ENCODE results near the gene RTN4RL1. TPM values are rescaled to one million over a fixed set of nuclear protein-coding genes. Genes with fewer than 3 reads are reported as not detected.

RTN4RL1 gene, protein sequence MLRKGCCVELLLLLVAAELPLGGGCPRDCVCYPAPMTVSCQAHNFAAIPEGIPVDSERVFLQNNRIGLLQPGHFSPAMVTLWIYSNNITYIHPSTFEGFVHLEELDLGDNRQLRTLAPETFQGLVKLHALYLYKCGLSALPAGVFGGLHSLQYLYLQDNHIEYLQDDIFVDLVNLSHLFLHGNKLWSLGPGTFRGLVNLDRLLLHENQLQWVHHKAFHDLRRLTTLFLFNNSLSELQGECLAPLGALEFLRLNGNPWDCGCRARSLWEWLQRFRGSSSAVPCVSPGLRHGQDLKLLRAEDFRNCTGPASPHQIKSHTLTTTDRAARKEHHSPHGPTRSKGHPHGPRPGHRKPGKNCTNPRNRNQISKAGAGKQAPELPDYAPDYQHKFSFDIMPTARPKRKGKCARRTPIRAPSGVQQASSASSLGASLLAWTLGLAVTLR
- total RNA-seq (ENCODE audit: insufficient read depth, low replicate concordance), result not detected

GRCh38 chr17:2025220-2025621, at the start of gene RTN4RL1:
TSS of gene RTN4RL1 (minus strand) at chr17:2025334. CDS start at chr17:2024865, 469 bp downstream.
- DNase-seq (ENCODE audit: low spot score), result peak; percentile 70

DNA sequence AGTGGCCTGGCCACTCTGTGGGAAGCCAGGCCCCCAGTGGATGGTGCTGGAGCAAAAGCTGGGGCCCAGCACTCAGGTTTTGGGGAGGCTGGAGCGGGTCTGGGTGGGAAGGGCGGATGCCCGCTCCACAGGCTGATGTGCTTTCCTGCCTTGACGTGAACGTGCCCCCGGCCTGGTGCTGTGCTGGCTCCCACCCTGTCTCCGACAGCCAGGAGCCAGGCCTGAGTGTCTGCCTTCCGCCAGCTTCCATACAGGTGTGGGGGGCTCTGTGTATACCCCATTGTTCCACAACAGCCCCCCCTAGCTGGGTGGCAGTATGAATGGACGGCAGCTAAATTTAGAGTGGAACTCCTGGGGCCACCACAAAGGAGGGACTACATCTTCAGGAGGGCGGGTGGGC, 49.8 kb upstream of the RTN4RL1 start:
- no peak for DNase-seq (ENCODE audit: low spot score)

GRCh38 chr17:2071455-2072281, 46.5 kb upstream of the RTN4RL1 start:
- no peak for DNase-seq (ENCODE audit: low spot score)

DNA sequence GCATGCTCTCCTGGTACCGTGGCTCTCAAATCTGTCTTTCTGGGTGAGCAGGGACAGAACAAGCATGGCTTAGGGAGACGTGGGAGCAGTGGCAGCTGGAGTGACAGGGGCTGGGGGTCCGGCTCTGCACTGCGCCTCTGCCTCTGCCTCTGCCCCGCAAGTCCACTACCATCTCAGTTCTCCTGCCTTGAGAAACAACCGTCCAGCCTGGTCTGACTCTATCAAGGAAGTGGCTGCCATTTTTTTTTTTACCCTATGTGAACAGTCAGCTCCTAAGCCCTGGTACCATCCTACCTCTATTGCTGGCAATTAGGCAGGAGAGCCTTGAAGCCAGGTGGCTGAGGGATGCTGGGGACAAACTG, 45.9 kb upstream of the RTN4RL1 start:
- no peak for DNase-seq (ENCODE audit: low spot score)

DNA sequence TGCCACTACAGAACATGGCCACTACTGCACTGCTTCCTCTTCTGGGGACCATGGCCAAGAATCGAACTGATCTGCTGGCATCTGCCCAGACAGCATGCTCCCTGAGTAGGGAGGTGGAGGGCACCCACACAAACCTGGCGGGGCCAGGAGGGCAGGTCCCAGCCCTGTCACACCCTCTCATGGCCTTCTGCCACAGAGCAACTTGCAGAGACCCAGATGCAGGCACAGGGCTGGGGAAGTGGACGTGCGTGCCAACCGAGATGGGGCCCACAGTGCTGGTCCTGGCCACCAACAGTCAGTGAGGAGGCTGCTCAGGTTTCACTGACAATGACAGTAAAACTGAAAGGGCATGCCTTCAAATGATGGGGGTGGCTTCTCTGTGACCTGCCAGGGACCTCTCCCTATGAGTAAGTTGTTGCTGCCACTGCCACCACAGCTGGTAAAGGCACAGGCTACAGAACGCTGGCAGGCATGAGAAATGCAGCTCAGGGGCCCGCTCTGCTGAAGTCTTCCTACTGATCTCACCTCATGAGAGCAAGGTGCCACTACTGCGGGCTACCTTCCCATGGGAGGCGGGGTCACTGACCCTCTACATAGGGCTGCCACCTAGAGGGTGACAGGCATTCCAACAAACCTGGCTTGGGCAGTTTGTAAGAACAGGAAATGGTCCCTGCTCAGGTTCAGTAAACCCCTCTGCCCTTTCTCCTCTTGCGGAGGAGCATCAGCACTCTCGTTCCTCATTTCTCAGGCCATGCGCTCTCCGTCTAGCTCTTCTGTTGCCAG, 45.3 kb upstream of the RTN4RL1 start:
- no peak for DNase-seq (ENCODE audit: low spot score)

- peak; percentile 93 for DNase-seq (ENCODE audit: low spot score)
Observed at GRCh38 chr17:2068519-2069051, 43.5 kb upstream of the RTN4RL1 start.

DNA sequence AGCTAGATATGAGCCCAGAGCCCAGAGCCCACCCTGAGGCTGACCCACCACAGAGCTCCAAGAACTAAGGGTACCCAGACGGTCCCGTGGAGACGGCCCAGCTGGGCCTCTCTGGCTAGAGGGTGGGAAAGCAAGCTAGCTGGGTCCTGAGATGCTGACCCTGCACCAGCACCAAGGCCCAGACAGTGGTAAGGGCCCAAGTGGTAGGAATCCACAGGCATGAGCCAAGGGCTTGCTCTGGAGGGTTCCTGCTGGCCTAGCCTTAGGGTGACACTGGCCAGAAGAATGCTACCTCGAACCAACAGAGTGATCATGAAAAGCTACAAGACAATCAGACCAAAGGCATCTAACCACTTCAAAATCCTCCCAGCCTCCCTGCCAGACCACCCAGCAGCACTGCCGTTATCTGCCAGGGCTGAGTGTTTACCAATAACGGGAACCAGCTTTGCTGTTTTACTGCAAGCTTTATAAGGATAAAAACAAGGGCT, 42.9 kb upstream of the RTN4RL1 start:
- no peak for DNase-seq (ENCODE audit: low spot score)

DNA sequence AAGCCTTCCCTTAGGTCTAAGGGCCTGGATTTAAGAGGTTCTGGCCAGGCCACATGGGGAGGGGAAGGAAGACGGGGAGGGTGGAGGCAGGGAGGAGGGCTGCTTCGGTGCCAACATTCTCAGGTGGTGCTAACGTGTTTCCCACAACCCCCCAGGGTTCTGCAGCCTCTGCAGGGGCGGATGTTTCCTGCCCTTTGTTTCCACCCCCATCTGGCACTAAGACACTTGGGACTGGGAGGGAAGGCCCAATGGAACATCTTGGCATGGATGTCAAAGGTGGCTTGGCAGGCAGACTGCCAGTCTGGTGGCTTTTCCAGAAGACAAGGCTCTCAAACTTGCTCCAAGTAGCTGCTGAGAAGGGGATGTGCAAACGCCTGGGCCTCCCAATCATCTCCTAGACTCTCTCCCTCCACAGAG, 42.5 kb upstream of the RTN4RL1 start:
- DNase-seq (ENCODE audit: low spot score), result no peak

DNA sequence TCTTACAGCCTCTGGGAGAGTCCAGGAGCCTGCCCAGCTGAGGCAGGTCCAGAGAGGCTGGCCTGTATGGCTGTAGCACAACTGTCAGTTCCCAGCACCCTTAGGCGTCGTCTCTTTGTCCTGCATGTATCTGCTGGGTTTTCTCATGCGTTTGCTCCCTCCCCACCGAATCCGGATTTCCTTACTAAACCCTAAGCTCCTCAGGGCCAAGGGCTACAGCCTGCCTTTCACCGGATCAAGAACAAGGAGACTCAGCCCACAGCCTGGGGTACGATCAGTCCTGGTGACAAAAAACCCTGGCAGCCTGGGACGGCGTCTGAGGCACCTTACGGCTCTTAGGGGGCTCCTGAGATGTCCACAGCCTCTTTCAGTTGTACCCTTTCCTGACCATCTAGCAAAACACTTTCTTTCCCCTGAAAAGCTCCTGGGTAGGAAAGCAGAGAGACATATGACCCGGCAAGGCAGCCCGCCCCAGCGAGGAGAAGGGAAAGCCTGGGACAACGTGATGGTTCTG, 42.0 kb upstream of the RTN4RL1 start:
- DNase-seq (ENCODE audit: low spot score), result no peak

- DNase-seq (ENCODE audit: low spot score), result no peak
Observed at GRCh38 chr17:2065949-2066400, 40.8 kb upstream of the RTN4RL1 start.

DNA sequence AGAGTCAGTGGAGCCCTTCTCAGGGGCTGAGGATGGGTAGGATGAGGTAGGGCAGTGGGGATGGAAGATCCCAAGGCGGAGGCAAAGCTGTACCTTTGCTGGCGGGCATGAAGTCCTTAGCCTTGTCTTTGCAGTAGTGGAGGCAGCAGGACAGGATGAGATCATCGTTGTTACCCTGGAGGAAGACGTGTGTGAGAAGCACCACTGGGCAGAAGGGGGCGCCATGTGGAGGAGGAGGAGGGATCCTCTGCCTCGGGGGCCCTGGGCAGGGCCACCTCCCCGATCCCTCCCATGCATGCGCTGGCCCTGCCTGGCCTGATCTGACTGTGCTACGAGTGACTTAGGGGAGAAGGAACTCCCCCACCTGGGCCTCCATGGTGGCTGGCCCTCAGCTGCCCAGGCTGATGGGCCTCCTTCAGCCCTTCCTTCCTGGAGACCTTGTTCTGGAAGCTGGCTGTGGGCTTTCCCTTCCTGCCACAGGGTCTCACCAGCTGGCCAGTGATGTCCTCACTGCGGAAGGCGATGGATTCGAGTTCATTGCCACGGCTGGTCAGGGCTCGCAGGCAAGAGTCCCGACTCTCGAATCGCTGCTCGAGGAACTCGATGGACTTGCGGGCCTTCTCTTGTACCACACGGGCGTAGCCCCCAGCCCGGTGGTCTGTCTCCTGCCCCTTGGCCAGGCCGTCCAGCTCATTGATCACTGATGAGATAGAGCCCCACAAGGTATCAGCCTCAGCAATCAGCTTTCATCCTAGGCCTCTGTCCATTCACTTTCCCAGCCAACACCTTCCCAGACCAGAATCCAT, 40.0 kb upstream of the RTN4RL1 start:
- no peak for DNase-seq (ENCODE audit: low spot score)

DNA sequence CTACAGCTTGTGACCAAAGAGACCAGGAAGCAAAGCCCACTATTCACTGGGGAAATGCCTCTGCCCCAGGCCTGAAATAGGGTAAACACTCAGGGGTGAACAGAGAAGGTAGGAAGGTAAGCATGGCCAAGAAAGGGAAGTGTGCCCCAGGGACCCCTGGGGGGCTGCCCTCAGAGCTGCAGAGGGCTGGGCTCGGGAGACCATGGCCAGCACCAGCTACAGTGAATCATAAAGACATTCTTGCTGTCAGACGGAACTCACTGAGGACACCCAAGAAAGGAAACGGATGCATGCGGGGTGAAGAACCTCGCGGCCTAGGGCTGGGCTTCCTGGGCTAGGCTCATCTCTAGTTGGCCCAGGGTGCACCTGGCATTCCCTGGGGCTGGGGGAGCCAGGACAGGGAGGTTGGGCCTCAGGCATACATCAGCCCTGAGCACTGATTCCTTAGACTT, 39.4 kb upstream of the RTN4RL1 start:
- DNase-seq (ENCODE audit: low spot score), result no peak

GRCh38 chr17:2064147-2064489, 39.0 kb upstream of the RTN4RL1 start:
- DNase-seq (ENCODE audit: low spot score), result no peak

- peak; percentile 79 for DNase-seq (ENCODE audit: low spot score)
Observed at GRCh38 chr17:2063261-2064146, 38.4 kb upstream of the RTN4RL1 start.

DNA sequence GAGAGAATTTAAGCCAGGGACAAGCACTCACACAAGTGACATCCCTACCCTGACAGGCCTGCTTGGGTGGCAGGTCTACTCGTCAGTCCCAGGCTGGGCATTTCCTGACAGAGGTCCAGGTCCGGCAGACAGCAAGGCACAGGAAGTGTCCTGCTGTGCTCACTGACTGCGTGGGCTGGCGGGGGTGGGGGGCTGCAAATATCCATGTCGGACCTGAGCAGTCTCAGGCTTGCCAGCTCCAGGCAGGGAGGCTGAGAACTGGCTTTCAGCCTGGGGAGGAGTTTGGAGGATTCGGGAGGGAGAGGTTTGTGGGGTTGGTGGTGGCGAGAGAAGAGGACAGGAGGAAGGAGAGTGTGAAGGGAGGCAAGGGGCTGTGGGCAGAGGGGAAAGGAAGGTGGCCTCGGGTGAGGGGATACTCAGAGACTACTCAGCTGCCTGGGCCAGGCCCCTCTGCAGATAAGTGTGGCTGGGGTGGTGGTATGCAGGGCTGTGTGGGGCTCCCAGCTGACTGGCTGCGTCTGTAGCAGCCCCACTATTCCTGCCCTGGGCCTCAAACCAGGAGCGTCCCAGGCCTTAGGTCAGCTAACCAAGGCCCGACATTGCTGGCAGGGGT, 37.5 kb upstream of the RTN4RL1 start:
- peak; percentile 78 for DNase-seq (ENCODE audit: low spot score)

DNA sequence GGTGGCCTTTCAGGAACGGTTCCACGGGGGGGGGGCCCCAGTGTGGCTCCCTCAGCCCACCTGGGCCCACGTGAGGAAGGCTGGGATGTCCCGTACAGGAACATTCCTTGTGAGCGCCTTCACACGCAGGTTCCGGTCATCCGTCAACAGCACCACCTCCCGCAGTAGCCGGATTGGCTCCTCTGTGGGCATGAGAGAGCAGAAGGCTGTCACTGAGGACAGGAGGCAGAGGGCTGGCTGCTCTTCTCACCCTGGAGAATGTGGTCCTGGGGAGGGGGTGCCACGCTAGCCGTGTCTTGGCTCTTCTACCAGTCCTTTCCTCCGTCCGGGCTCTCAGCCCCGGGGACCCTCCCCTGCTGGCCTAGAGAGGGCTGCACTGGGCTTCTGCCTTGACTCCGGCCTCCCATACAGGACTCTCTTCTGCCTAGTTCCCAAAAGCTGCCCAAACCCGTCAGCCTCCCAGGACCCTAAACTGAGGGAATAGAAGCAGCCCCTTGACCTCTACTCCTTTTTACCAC, 36.4 kb upstream of the RTN4RL1 start:
- DNase-seq (ENCODE audit: low spot score), result no peak

DNA sequence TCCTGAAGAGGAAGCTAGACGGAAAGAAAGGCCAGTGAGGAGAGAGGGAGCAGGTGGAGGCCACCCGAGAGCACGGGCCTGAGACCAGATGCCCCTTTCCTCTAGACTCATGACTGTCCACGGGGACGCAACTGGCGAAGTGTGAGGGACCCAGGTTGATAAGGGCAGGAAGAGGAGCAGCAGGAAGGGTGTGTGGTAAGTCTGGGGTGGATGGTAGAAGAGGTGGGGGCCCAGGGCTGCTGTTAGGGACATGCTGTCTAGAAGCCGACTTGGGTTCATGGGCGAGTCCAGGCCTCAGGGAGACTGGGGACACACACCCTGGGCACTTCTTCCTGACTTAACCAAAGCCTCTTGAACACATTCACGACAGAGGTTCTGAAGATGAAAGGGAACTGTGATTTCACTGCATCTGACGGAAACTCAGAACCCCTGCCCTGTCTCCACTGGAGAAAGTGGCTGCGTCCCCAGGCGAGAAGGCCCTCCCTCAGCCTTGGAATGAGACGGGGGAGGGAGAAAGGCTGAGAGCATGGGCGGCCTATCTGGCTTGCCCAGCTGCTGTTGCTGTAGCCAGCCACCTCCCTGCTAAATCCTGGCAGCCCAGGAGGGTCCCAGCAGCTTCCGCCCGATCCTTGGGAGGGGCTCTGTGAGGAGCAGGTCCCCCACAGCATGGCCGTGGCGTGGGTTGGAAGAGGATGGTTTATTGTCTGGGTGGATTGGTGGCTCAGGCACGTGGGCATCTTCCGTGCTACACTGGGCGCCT, 35.7 kb upstream of the RTN4RL1 start:
- no peak for DNase-seq (ENCODE audit: low spot score)

- no peak for DNase-seq (ENCODE audit: low spot score)
Observed at GRCh38 chr17:2060385-2060658, 35.2 kb upstream of the RTN4RL1 start.

Measured in umbilical cord (tissue), 2 donors.